Measurements from ENCODE around the gene GFI1B.

DNA sequence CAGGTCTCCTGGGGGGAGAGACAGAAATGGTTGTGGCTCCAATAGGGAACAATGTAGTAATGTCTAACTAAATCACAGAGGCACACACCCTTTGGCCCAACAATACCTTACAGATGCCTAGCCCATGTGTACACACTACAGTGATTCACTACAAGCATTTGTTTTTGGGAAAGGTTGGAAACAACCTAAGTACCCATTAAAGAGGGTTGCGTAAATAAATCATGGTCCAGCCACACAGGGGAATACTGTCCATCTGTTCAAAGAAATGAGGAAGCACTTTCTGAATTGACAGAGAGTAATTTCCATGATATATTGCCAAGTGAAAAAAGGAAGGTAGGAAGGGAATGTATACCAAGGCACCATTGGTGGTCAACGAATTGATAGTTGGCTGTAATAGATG, 30.3 kb downstream of the GFI1B start:
- TF ChIP-seq, protein P1, sequence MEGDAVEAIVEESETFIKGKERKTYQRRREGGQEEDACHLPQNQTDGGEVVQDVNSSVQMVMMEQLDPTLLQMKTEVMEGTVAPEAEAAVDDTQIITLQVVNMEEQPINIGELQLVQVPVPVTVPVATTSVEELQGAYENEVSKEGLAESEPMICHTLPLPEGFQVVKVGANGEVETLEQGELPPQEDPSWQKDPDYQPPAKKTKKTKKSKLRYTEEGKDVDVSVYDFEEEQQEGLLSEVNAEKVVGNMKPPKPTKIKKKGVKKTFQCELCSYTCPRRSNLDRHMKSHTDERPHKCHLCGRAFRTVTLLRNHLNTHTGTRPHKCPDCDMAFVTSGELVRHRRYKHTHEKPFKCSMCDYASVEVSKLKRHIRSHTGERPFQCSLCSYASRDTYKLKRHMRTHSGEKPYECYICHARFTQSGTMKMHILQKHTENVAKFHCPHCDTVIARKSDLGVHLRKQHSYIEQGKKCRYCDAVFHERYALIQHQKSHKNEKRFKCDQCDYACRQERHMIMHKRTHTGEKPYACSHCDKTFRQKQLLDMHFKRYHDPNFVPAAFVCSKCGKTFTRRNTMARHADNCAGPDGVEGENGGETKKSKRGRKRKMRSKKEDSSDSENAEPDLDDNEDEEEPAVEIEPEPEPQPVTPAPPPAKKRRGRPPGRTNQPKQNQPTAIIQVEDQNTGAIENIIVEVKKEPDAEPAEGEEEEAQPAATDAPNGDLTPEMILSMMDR (IDR thresholded peaks at IDR 0.05), result no peak
- TF ChIP-seq EP300 (IDR thresholded peaks at IDR 0.05) (no peak), POLR2A (IDR thresholded peaks at IDR 0.05) (no peak)
